PC-9 (cell line): ENCODE data around the gene F2RL3. TPM values are rescaled to one million over a fixed set of nuclear protein-coding genes. Genes with fewer than 3 reads are reported as not detected.

ENCODE experiments used
- BruUV-seq: library from RNA; stranded (reverse); fragments of 400-500 nt; replicated peaks from 2 replicates; lab custom pipeline; 2021; lab: Mats Ljungman, UMichigan
- CTCF ChIA-PET: fragments of 300-600 bp; sonication (Branson Sonifier 250); formaldehyde crosslinking; loops from one replicate; lab custom pipeline; 2022; ENCODE audit warnings: antibody characterized with exemption; lab: Charles Lee
- POLR2A ChIA-PET: fragments of 300-600 bp; sonication (Branson Sonifier 250); formaldehyde crosslinking; loops from one replicate; lab custom pipeline; 2022; ENCODE audit warnings: antibody characterized with exemption; ENCODE audit not compliant: unreplicated experiment; lab: Charles Lee
- DNase-seq, 2 experiments: peaks; one replicate each; pipeline versions ENCODE4 v3.0.0 to v3.0.0-alpha.2; 2015 to 2022; ENCODE audit warnings: mixed read lengths in 1 of 2
- H2AFZ ChIP-seq: fragments of 200-600 bp; sonication (generic); 2 replicates; pipeline ENCODE4 v1.8.1; 2017; ENCODE audit warnings: antibody characterized with exemption
- H3F3A ChIP-seq: fragments of 200-600 bp; sonication (generic); 2 replicates; pipeline ENCODE4 v1.8.1; 2017; ENCODE audit warnings: antibody characterized with exemption, mild to moderate bottlenecking, low read depth; ENCODE audit not compliant: insufficient read depth
- H3K27ac ChIP-seq: fragments of 200-600 bp; sonication (generic); 2 replicates; pipeline ENCODE4 v1.6.1; 2016; ENCODE audit warnings: mixed run types
- H3K27me3 ChIP-seq: fragments of 200-600 bp; sonication (generic); 2 replicates; pipeline ENCODE4 v1.6.1; 2016; ENCODE audit warnings: low read depth, mixed run types; ENCODE audit not compliant: insufficient read depth
- H3K36me3 ChIP-seq: fragments of 200-600 bp; sonication (generic); 2 replicates; pipeline ENCODE4 v1.6.1; 2016; ENCODE audit warnings: low read depth, mixed run types
- H3K4me1 ChIP-seq: fragments of 200-600 bp; sonication (generic); replicated peaks from 2 replicates; pipeline ENCODE4 v1.6.1; 2016; ENCODE audit warnings: mixed run types; ENCODE audit not compliant: insufficient read depth
- H3K4me2 ChIP-seq: fragments of 200-600 bp; sonication (generic); 2 replicates; pipeline ENCODE4 v1.6.1; 2017; ENCODE audit warnings: mixed run types
- H3K4me3 ChIP-seq: fragments of 200-600 bp; sonication (generic); 2 replicates; pipeline ENCODE4 v1.6.1; 2016; ENCODE audit warnings: mixed run types
- H3K79me2 ChIP-seq: fragments of 200-600 bp; sonication (generic); 2 replicates; pipeline ENCODE4 v1.6.1; 2017; ENCODE audit warnings: low read depth, mixed run types
- H3K9me2 ChIP-seq: fragments of 200-600 bp; sonication (generic); 2 replicates; pipeline ENCODE4 v1.8.1; 2017; ENCODE audit warnings: mild to moderate bottlenecking; ENCODE audit not compliant: insufficient read depth
- H3K9me3 ChIP-seq: fragments of 200-600 bp; sonication (generic); 2 replicates; pipeline ENCODE4 v1.8.1; 2016; ENCODE audit warnings: low read depth; ENCODE audit not compliant: insufficient read depth
- H4K20me1 ChIP-seq: fragments of 200-600 bp; sonication (generic); 2 replicates; pipeline ENCODE4 v1.8.1; 2017; ENCODE audit not compliant: insufficient read depth
- EZH2 ChIP-seq: fragments of 200-600 bp; sonication (generic); IDR thresholded peaks from 2 replicates; pipeline ENCODE4 v1.8.0; 2017; ENCODE audit warnings: antibody characterized with exemption, low read depth
- intact Hi-C: fragments of 100-400 bp; cut with micrococcal nuclease; formaldehyde crosslinking; loops from one replicate; pipeline ENCODE4 v1.10.0; 2022; ENCODE audit not compliant: unreplicated experiment
- total RNA-seq: library from RNA; stranded (reverse); gene quantifications from 2 replicates; pipeline ENCODE4 v1.2.3, GENCODE V29; 2021
- TF ChIP-seq, protein P1 (sequence below): fragments of 200-600 bp; sonication (generic); conservative IDR thresholded peaks from 2 replicates; pipeline ENCODE4 v1.6.1; 2017; ENCODE audit warnings: mixed run types, antibody characterized with exemption, mild to moderate bottlenecking, moderate library complexity

F2RL3 gene
- total RNA-seq, 1 experiment from 2014 or later: not detected

DNA sequence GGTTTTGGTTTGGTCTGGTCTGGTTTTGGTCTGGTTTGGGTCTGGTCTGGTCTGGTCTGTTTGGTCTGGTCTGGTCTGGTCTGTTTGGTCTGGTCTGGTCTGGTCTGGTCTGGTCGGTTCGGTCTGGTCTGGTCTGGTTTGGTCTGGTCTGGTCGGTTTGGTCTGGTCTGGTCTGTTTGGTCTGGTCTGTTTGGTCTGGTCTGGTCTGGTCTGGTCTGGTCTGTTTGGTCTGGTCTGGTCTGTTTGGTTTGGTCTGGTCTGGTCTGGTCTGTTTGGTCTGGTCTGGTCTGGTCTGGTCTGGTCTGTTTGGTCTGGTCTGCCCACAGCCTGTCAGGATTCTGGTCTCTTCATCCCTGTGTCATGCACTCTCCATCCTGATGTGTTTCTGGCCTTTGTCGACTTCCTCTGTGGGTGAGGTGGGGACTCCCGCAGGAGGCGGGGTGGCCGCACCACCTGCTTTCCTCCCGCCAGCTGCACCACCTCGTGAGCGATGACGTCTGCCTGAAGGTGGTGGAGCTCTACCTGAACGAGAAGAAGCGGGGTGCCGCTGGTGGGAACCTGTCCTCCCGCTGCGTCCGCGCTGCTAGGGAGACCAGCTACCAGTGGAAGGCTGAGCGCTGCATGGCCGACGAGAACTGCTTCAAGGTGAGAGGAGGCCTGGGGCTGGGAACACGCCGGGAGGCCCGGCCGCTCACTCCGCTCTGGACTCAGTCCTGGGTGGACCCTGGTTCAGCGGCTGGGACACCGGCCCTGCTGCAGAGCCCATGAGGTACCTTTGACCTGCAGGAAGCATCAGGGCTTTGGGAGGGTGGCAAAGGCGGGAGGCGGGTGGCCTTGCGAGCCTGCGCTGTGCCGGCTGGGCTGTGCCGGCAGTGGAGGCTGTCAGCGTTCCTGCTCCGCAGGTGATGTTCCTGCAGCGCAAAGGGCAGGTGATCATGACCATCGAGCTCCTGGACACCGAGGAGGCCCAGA, 12.9 kb upstream of the F2RL3 start:
- DNase-seq: peak in 1 of 2 experiments; percentile 14
- H3K4me3 ChIP-seq: no peak overlapping the region
- intact Hi-C loops: no loop called here
- TF ChIP-seq EZH2: no peak
- TF ChIP-seq, protein P1, sequence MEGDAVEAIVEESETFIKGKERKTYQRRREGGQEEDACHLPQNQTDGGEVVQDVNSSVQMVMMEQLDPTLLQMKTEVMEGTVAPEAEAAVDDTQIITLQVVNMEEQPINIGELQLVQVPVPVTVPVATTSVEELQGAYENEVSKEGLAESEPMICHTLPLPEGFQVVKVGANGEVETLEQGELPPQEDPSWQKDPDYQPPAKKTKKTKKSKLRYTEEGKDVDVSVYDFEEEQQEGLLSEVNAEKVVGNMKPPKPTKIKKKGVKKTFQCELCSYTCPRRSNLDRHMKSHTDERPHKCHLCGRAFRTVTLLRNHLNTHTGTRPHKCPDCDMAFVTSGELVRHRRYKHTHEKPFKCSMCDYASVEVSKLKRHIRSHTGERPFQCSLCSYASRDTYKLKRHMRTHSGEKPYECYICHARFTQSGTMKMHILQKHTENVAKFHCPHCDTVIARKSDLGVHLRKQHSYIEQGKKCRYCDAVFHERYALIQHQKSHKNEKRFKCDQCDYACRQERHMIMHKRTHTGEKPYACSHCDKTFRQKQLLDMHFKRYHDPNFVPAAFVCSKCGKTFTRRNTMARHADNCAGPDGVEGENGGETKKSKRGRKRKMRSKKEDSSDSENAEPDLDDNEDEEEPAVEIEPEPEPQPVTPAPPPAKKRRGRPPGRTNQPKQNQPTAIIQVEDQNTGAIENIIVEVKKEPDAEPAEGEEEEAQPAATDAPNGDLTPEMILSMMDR: no peak
- no peak overlapping the region for H2AFZ ChIP-seq
- no peak overlapping the region for H3K4me2 ChIP-seq
- peaks cover 2% of the 10 kb centered on the region; the same call in 1 of the 2 replicates for H3K9me3 ChIP-seq
- peaks cover 16% of the 10 kb centered on the region for H3K79me2 ChIP-seq
- POLR2A ChIA-PET: no interaction called here
- H3K27ac ChIP-seq: peak overlapping the region; percentile 61; the same call in 1 of the 2 replicates
- no peaks in the 10 kb centered on the region for H3K27me3 ChIP-seq
- peaks cover 14% of the 10 kb centered on the region; the same call in 1 of the 2 replicates for H3F3A ChIP-seq
- no TSS peak for BruUV-seq
- H4K20me1 ChIP-seq: peaks cover 3% of the 10 kb centered on the region; the same call in 1 of the 2 replicates
- CTCF ChIA-PET: no interaction called here
- H3K36me3 ChIP-seq: peaks cover 42% of the 10 kb centered on the region
- no peaks in the 10 kb centered on the region; the same call in 1 of the 2 replicates for H3K4me1 ChIP-seq
- H3K9me2 ChIP-seq: no peaks in the 10 kb centered on the region

GRCh38 chr19:16876904-16877361, 11.9 kb upstream of the F2RL3 start:
- DNase-seq: peak; percentile 28 to 51

DNA sequence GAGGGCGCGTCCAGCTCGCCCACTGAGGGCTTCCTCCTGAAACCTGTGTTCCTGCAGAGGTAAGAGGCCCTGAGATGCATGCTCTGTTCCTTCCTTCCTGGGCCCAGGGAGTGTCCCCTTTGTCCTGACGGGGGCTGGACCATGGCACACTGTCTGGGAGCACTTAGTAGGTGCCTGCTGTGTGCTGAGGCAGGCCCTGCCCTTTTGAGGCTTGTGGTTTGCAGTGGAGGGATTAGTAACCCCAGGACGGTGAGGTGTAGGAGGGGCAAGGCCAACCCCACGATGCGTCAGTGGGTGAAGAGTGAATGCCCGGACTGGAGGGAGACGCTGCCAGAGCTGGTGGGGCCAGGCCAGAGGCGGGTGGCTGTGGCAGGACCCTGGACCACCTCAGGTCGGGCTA, 11.2 kb upstream of the F2RL3 start:
- CTCF ChIA-PET: no interaction called here

More at GRCh38 chr19:16876904-16877361, 11.9 kb upstream of the F2RL3 start:
- H4K20me1 ChIP-seq: peaks cover 3% of the 10 kb centered on the region; the same call in 1 of the 2 replicates
- intact Hi-C loops: no loop called here
- no peak overlapping the region for H3K4me3 ChIP-seq
- peaks cover 16% of the 10 kb centered on the region for H3K79me2 ChIP-seq
- no peaks in the 10 kb centered on the region for H3K27me3 ChIP-seq
- H3F3A ChIP-seq: peaks cover 7% of the 10 kb centered on the region; the same call in 1 of the 2 replicates
- H3K9me3 ChIP-seq: peaks cover 13% of the 10 kb centered on the region; the same call in 1 of the 2 replicates
- no peak for TF ChIP-seq EZH2
- TF ChIP-seq, protein P1: no peak
- H3K36me3 ChIP-seq: peaks cover 31% of the 10 kb centered on the region
- ChIA-PET POLR2A (no interaction called here), CTCF (no interaction called here)
- H3K27ac ChIP-seq: no peak overlapping the region
- no peaks in the 10 kb centered on the region for H3K9me2 ChIP-seq
- no TSS peak for BruUV-seq
- H2AFZ ChIP-seq: no peak overlapping the region
- no peaks in the 10 kb centered on the region; the same call in 1 of the 2 replicates for H3K4me1 ChIP-seq
- H3K4me2 ChIP-seq: no peak overlapping the region

More for the DNA sequence above, 11.2 kb upstream of the F2RL3 start:
- intact Hi-C loops: no loop called here
- no peak overlapping the region for H3K4me2 ChIP-seq
- no peak overlapping the region for H3K27ac ChIP-seq
- H3K27me3 ChIP-seq: no peaks in the 10 kb centered on the region
- DNase-seq: no peak
- H2AFZ ChIP-seq: no peak overlapping the region
- H4K20me1 ChIP-seq: peaks cover 3% of the 10 kb centered on the region; the same call in 1 of the 2 replicates
- H3K36me3 ChIP-seq: peaks cover 29% of the 10 kb centered on the region
- TF ChIP-seq EZH2: no peak
- TF ChIP-seq, protein P1: no peak
- H3K4me1 ChIP-seq: no peaks in the 10 kb centered on the region; the same call in 1 of the 2 replicates
- H3K79me2 ChIP-seq: peaks cover 16% of the 10 kb centered on the region
- H3K9me3 ChIP-seq: peaks cover 19% of the 10 kb centered on the region
- BruUV-seq: no TSS peak
- no peaks in the 10 kb centered on the region for H3K9me2 ChIP-seq
- POLR2A ChIA-PET: no interaction called here
- peaks cover 7% of the 10 kb centered on the region; the same call in 1 of the 2 replicates for H3F3A ChIP-seq
- no peak overlapping the region for H3K4me3 ChIP-seq
